Measurements from ENCODE around the gene MDGA2.
"Not testable (repeated sequence)": the region's sequence is repeated elsewhere in the genome, so short reads cannot be mapped to it uniquely, and the experiment has no call there.

The MDGA2 gene

GRCh38 chr14:47259796-47260195, 415.6 kb downstream of the MDGA2 start:
- FAIRE-seq, result no peak
- no peak for DNase-seq (ENCODE audit: insufficient read length, low spot score)

- DNase-seq (ENCODE audit: insufficient read length, low spot score) (no peak), FAIRE-seq (no peak)
Observed at GRCh38 chr14:47257013-47257412, 418.4 kb downstream of the MDGA2 start.

DNA sequence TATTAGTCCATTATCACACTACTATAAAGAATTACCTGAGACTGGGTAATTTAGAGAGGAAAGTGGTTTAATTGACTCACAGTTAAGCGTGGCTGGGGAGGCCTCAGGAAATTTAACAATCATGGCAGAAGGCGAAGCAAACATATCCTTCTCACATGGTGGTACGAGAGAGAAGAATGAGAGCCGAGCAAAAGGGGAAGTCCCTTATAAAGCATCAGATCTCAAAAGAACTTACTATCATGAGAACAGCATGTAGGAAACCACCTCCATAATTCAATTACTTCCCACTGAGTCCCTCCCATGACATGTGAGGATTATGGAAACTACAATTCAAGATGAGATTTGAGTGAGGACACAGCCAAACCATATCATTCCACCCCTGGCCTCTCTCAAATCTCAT, 422.6 kb downstream of the MDGA2 start:
- DNase-seq (ENCODE audit: insufficient read length, low spot score) (no peak), FAIRE-seq (no peak)

DNA sequence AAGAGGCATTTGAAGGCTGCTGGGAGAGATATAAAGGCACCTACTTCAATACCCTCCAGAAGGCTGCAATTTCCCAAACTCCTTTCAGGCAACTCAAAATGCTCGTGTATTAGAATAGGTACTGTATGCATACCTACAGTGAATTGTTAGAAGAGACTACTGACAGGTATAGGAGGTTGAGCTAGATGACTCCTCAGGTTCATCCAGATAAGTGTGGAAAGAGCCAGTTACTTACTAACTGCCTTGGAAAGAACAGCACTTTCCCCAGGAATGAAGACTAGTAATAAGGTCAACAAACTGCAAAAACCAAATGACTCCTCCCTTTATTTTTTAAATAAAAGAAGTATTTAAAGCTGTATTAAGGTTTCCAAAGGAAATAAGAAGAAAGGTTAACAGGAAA, 429.0 kb downstream of the MDGA2 start:
- no peak for DNase-seq (ENCODE audit: insufficient read length, low spot score)
- FAIRE-seq, result no peak

- not testable (repeated sequence) for DNase-seq (ENCODE audit: insufficient read length, low spot score); FAIRE-seq
Observed at GRCh38 chr14:47242579-47242978, 432.8 kb downstream of the MDGA2 start.

- no peak for DNase-seq (ENCODE audit: insufficient read length, low spot score)
- FAIRE-seq, result no peak
Observed at GRCh38 chr14:47240748-47241437, 434.5 kb downstream of the MDGA2 start.

DNA sequence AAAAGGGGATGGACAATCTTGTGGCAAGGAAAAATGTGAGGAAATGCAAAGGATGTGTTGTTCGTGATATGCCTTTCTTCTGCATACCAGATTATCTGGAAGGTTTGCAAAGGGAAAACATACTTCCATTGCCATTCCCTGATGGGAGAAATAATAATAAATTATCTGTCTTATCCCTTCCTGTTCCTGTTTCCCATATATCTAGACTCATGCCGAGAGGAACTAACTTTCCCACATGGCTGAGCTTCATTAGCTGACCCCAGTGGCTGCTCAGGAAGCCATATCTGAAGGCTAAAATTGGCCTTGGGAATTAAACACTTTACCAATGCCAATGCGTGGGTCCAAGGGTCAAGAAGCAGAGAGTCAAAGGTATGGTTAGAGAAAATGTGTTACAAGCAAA, 439.8 kb downstream of the MDGA2 start:
- DNase-seq (ENCODE audit: insufficient read length, low spot score) (no peak), FAIRE-seq (no peak)

GRCh38 chr14:47226877-47227520, 448.4 kb downstream of the MDGA2 start:
- no peak for DNase-seq (ENCODE audit: insufficient read length, low spot score)
- FAIRE-seq, result no peak

DNA sequence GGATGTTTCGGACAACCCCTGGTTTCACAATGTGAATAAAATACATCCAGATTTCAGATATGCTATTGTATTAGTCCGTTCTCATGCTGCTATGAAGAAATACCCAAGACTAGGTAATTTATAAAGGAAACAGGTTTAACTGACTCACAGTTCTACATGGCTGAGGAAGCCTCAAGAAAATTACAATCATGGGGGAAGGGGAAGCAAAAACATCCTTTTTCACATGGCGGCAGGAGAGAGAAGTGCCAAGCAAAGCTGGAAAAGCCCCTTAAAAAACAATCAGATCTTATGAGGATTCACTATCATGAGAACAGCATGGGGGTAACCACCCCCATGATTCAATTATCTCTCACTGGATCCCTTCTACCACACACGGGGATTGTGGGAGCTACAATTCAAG, 451.7 kb downstream of the MDGA2 start:
- FAIRE-seq (no peak), DNase-seq (ENCODE audit: insufficient read length, low spot score) (no peak)

GRCh38 chr14:47220096-47220495, 455.3 kb downstream of the MDGA2 start:
- no peak for DNase-seq (ENCODE audit: insufficient read length, low spot score)
- no peak for FAIRE-seq

- DNase-seq (ENCODE audit: insufficient read length, low spot score), result no peak
- no peak for FAIRE-seq
Observed at GRCh38 chr14:47211263-47211662, 464.1 kb downstream of the MDGA2 start.

- DNase-seq (ENCODE audit: insufficient read length, low spot score), result no peak
Observed at GRCh38 chr14:47210099-47210498, 465.3 kb downstream of the MDGA2 start.

DNA sequence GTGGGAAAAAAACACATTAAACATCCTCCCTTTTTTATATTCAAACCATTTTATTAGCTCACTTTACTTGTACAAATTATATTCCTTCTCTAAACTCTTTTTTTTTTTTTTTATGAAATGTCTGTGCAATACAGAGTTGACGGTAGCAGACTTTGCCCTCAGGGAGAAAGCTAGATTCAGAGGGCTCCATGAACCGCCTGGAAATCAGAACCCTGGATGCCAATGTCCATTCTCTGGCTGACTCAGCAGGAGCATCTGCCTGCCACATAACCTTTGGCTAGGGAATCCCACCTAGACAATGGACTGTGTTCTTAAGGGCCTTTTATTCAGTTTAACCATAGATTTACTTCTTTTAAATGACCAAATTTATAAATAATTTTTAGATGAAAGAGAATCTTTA, 467.0 kb downstream of the MDGA2 start:
- DNase-seq (ENCODE audit: insufficient read length, low spot score) (no peak), FAIRE-seq (no peak)

More at GRCh38 chr14:47210099-47210498, 465.3 kb downstream of the MDGA2 start:
- no peak for FAIRE-seq

DNA sequence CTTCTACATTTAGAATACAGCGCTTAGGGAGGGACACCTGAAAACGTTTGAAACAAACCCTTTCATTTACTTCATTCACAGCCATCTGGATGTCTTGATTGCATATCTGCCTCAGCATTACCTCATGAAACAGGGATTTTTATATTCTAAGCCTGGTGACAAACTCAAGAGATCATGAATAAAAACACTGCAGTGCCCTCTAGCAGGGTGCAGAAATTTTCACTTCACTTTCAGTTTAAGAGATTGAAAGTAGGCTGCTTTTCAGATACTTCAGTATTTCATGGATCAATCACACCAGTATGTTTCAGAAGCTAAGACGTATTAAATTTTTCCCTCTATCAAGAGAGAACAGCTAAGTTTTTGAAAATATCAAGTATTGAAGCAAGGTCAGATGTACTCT, 467.8 kb downstream of the MDGA2 start:
- FAIRE-seq, result no peak
- DNase-seq (ENCODE audit: insufficient read length, low spot score), result no peak

GRCh38 chr14:47200740-47201139, 474.7 kb downstream of the MDGA2 start:
- FAIRE-seq, result no peak
- no peak for DNase-seq (ENCODE audit: insufficient read length, low spot score)

DNA sequence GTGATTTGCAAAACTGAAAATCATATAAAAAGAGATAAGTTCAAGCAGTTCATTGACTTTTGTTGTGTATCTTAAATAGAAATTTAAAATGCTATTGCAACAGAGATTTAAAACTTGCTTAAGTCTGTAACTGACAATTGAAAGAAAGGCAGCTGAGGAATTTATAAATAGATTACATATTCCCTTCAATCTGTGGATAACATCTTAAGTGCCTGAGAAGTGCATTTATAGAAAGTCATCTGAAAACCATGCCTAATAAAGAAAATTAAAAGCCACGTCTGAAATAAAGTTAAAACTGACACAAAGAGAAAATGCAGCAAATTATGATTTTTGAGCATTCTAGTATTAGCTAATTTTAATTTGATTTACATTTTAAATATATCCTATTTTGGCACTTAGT, 479.8 kb downstream of the MDGA2 start:
- FAIRE-seq (no peak), DNase-seq (ENCODE audit: insufficient read length, low spot score) (no peak)

DNA sequence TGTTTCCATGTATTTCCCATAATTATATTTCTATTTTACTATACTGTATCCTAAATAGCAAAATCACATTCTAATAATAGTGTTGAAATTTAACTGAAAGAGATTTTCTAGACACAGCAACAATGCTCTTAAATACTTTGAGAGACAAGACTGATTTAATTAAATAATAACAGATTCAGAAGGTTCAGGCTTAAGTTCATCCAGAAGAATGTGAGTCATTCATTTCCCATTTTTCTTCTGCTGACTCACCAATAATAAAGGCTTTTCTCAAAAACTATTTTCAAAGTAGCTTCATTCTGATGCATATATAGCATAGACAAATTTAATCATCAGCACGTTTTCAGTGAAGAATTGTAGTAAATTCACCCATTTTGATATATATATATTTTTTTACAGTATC, 481.4 kb downstream of the MDGA2 start:
- no peak for FAIRE-seq
- DNase-seq (ENCODE audit: insufficient read length, low spot score), result peak; percentile 1

- not testable (repeated sequence) for DNase-seq (ENCODE audit: insufficient read length, low spot score); FAIRE-seq
Observed at GRCh38 chr14:47192203-47192602, 483.2 kb downstream of the MDGA2 start.

DNA sequence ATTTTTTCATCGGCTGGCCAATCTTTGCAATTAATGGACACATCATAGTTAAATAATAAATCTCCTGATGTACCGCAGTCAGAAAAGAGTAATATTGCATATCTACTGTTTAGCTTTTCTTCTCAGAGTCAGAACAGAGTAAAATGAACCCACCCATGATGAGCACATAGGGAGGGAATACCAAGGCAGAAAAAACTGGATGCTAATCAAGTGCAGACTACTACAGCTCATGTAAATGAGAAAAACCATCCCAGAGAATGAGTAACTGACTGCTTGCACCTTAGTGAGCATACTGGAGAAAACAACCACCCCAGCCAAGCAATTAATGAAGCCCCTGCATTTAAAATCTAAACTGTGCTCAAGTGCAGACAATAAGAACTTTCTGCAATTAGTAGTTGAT, 483.7 kb downstream of the MDGA2 start:
- DNase-seq (ENCODE audit: insufficient read length, low spot score) (no peak), FAIRE-seq (no peak)

DNA sequence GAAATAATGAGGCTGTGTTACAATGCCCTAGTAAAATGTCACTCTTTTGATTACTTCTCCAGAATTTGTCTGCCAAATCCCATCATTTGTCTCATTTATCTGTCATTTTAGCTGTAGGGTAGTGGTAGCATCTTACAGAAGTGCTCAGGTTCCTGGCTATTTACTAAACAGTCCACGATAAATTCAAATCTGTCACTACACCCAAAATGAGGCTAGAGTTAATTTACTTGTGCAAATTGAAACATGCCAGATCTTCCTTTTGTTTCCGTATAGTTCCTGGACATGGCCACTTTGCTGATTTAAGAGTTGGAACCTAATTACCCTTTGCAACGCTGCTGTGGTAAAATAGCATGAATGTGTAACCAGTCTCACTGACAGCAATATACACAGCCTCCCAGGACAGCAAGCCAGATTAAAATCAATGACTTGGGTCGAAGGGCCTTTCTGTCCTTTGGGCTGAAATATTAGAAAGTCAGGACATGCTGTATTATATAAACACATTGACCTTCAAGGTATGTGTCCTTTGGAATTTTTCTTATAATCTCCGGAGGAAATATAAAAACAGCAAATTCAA, 485.4 kb downstream of the MDGA2 start:
- FAIRE-seq (no peak), DNase-seq (ENCODE audit: insufficient read length, low spot score) (no peak)

GRCh38 chr14:47186486-47186885, 488.9 kb downstream of the MDGA2 start:
- FAIRE-seq (no peak), DNase-seq (ENCODE audit: insufficient read length, low spot score) (peak; percentile 13)

- DNase-seq (ENCODE audit: insufficient read length, low spot score), result no peak
- FAIRE-seq, result no peak
Observed at GRCh38 chr14:47179906-47180305, 495.5 kb downstream of the MDGA2 start.
